Measurements from ENCODE around the gene TMEM134. TPM values are rescaled to one million over a fixed set of nuclear protein-coding genes. Genes with fewer than 3 reads are reported as not detected.

TMEM134 gene
- total RNA-seq, 4 donors from 2014 or later, result 6.9 to 59.5 (median 36.0) TPM

DNA sequence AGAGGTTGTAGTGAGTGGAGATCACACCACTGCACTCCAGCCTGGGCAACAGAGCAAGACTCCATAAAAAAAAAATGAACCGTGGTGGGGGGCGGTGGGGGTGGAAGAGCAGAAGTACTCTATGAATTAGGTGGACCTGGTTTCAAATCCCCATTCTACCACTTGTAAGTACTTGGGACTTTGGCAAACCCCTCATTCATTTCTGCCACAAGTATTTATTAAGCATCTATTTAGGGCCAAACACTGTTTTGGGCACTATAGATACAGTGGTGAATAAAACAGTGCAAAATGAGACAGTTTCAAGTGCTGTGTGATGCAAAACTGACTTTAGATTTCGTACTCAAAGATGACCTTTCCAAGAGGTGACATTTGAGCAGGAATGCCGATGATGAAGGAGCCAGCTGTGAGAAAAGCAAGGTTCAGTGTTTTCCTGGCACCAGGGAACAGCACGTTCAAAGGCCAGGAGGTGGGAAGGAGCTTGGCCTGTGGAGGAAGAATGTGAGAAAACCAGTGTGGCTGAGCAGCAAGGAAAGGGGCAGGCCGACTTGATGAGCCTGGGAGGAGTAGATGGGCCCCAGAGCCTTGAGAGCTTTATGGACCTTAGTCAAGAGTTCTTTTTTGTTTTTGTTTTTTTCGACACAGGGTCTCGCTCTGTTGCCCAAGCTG is 1.4 kb upstream of the TMEM134 start:
- intact Hi-C loops (cut with DNase I; ENCODE audit: low total_unique reads), result no loop called here
- H3K27ac ChIP-seq, result no peak overlapping the region
- DNase-seq, result no peak

DNA sequence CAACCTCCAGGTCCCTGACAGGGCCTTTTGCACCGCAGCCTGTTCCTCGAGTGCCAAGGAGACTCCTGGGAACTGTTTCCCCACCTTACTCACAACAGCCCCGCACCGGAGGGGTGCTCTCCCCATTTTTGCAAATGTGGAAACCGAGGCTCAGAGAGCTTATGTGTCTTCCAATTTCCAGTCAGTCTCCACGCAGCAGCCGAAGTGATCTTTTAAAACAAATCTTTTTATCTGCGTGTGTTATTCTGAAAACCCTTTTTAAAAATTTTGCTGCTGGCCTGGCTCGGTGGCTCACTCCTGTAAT is 409 bp upstream of the TMEM134 start:
- no peak for DNase-seq
- Histone ChIP-seq H3K27ac (peak overlapping the region; percentile 91 to 92), H3K4me1 (peaks cover 0 to 6% of the 10 kb centered on the region in 2 donors), H3K4me3 (peak overlapping the region; percentile 77 to 87), H3K9me3 (no peaks in the 10 kb centered on the region), H3K27me3 (no peaks in the 10 kb centered on the region), H3K36me3 (no peaks in the 10 kb centered on the region)
- intact Hi-C loops (cut with DNase I; ENCODE audit: low total_unique reads), result no loop called here
- TF ChIP-seq, protein P1, sequence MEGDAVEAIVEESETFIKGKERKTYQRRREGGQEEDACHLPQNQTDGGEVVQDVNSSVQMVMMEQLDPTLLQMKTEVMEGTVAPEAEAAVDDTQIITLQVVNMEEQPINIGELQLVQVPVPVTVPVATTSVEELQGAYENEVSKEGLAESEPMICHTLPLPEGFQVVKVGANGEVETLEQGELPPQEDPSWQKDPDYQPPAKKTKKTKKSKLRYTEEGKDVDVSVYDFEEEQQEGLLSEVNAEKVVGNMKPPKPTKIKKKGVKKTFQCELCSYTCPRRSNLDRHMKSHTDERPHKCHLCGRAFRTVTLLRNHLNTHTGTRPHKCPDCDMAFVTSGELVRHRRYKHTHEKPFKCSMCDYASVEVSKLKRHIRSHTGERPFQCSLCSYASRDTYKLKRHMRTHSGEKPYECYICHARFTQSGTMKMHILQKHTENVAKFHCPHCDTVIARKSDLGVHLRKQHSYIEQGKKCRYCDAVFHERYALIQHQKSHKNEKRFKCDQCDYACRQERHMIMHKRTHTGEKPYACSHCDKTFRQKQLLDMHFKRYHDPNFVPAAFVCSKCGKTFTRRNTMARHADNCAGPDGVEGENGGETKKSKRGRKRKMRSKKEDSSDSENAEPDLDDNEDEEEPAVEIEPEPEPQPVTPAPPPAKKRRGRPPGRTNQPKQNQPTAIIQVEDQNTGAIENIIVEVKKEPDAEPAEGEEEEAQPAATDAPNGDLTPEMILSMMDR (IDR thresholded peaks at IDR 0.05), result no peak
- TF ChIP-seq POLR2A (IDR thresholded peaks at IDR 0.05), result no peak

More for the DNA sequence above, 1.4 kb upstream of the TMEM134 start:
- Histone ChIP-seq H3K36me3 (no peaks in the 10 kb centered on the region), H3K27me3 (no peaks in the 10 kb centered on the region), H3K4me1 (peaks cover 0 to 6% of the 10 kb centered on the region in 2 donors), H3K4me3 (no peak overlapping the region), H3K9me3 (no peaks in the 10 kb centered on the region)
- TF ChIP-seq, protein P1 (IDR thresholded peaks at IDR 0.05), result no peak

DNA sequence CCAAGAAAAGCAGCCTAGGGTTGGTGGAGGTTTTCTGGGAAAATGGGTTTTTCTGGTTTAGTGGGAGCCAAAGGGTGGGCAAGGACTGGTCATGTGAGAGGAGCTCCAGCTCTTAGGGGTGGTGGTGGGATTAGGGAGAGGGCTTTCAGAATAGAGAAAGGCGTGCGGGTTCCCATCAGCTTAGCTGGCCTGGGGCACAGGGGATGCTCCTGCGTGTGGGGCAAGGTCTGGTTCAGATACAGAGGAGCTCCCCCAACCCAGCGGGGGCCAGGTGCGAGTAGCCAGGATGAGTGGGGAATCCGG is 644 bp downstream of the TMEM134 start:
- no peaks in the 10 kb centered on the region for H3K27me3 ChIP-seq
- TF ChIP-seq POLR2A (IDR thresholded peaks at IDR 0.05), result no peak
- TF ChIP-seq, protein P1 (IDR thresholded peaks at IDR 0.05), result no peak
- no peaks in the 10 kb centered on the region for H3K36me3 ChIP-seq
- H3K27ac ChIP-seq, result peak overlapping the region; percentile 91 to 92
- H3K9me3 ChIP-seq, result no peaks in the 10 kb centered on the region
- H3K4me1 ChIP-seq, result peaks cover 0 to 6% of the 10 kb centered on the region in 2 donors
- H3K4me3 ChIP-seq, result peak overlapping the region; percentile 77 to 87
- intact Hi-C loops (cut with DNase I; ENCODE audit: low total_unique reads), result no loop called here
- no peak for DNase-seq

DNA sequence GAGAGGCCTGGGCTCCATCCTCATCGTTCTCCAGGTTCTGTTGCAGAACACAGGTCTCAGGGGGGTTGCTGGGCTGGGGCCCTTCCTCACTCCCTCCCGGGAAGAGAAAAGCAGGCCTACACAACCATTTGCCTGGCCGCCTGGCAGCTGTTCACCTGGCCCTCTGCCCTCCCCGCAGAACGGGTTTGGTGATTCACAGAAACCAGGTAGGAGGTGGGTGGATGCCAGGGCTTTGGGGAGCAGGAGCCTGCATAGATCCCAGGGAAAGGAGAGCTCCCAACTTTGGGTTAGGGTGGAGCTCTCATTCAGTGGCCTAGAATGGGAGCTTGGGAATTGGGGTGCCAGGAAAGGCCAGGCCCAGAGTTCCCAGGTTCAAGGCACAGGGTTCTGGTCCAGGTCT is 995 bp downstream of the TMEM134 start:
- no peaks in the 10 kb centered on the region for H3K36me3 ChIP-seq
- intact Hi-C loops (cut with DNase I; ENCODE audit: low total_unique reads), result no loop called here
- DNase-seq, result peak; percentile 44 to 53
- peak overlapping the region; percentile 91 to 92 for H3K27ac ChIP-seq
- no peaks in the 10 kb centered on the region for H3K27me3 ChIP-seq
- TF ChIP-seq, protein P1 (IDR thresholded peaks at IDR 0.05), result no peak
- no peak for TF ChIP-seq POLR2A (IDR thresholded peaks at IDR 0.05)
- peaks cover 0 to 6% of the 10 kb centered on the region in 2 donors for H3K4me1 ChIP-seq
- peak overlapping the region; percentile 77 to 87 for H3K4me3 ChIP-seq
- H3K9me3 ChIP-seq, result no peaks in the 10 kb centered on the region

DNA sequence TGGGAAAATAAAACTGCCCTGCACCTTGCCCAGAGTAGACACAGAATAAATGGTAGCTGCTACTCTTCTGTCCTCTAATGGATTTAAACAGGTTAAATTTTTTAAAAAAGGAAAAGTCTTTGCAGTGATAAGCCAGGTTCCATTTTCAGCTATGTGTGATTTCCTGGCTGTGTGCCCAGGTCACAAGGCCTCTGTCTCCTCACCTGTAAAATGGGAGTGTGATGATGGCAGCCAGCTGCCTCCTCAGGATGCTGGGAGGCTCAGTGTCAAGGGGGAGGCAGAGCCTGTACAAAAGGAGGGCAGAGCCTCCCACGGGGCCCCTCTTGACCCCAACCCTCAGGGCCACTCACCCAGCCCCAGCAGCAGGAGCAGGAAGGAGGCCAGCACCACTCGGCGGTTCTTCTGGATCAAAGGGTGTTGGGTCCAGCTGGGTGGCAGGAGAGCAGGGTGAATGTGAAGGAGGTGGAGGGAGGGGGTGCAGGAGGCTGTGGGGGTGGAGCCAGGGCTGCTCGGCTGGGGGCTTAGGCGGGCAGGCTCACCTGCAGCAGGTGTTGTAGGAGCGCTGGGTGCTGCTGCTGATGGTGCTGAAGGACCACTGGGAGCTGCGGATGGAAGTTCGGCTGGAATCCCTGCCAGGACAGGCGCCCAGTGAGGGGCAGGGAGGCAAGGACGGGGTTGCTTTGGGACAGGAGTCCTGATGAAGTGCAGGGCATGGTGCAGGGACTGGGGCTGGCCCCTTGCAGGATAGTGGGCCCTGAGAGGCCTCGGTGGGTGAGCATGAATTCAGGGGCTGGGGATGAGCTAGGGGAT is 1.9 kb downstream of the TMEM134 start:
- no peak for DNase-seq
- Histone ChIP-seq H3K4me1 (peaks cover 0 to 6% of the 10 kb centered on the region in 2 donors), H3K27ac (no peak overlapping the region), H3K4me3 (no peak overlapping the region), H3K9me3 (no peaks in the 10 kb centered on the region), H3K27me3 (no peaks in the 10 kb centered on the region), H3K36me3 (no peaks in the 10 kb centered on the region)
- TF ChIP-seq POLR2A (IDR thresholded peaks at IDR 0.05), result no peak
- TF ChIP-seq, protein P1 (IDR thresholded peaks at IDR 0.05), result no peak
- intact Hi-C loops (cut with DNase I; ENCODE audit: low total_unique reads), result no loop called here
